NCI-H1092 (cell line): ENCODE measurements around the gene DUSP22.

ENCODE experiments used
- DNase-seq: peaks from one replicate; lab custom pipeline; 2025; lab: John Stamatoyannopoulos, UW

Gene DUSP22

GRCh38 chr6:296151-297122, 4.2 kb downstream of the DUSP22 start:
- DNase-seq: no peak

- DNase-seq: no peak
These were observed 5.4 kb downstream of the DUSP22 start for GRCh38 chr6:297571-298232.

GRCh38 chr6:298233-299103, 6.2 kb downstream of the DUSP22 start:
- no peak for DNase-seq

GRCh38 chr6:299104-299980, 7.1 kb downstream of the DUSP22 start:
- DNase-seq: no peak

DNA sequence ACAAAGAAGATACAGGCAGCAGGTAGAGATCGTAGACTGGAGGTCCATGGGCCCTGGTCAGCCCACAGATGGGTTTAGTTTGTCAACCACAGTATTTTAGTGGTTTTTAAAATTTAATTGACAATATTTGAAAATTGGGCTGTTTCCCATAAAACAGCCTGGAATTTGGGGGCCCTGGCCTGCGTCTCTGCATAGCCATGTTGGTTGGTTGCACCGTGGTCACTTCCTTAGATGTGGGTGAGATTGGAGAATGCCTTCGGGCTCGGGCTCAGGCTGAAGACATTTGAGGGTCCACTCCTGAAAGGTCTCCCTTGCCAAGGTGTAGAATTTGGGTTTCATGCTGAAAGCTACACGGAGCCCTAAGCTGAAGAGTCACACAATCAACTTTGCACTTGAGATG, 7.7 kb downstream of the DUSP22 start:
- no peak for DNase-seq

- DNase-seq: no peak
These were observed 8.4 kb downstream of the DUSP22 start for GRCh38 chr6:300494-301198.

- DNase-seq: no peak
These were observed 9.2 kb downstream of the DUSP22 start for GRCh38 chr6:301526-301925.

- DNase-seq: no peak
These were observed 9.8 kb downstream of the DUSP22 start for GRCh38 chr6:301929-302705.

- DNase-seq: no peak
These were observed 10.5 kb downstream of the DUSP22 start for GRCh38 chr6:302760-303159.

- DNase-seq: no peak
These were observed 11.0 kb downstream of the DUSP22 start for GRCh38 chr6:303263-303662.

- DNase-seq: no peak
These were observed 11.8 kb downstream of the DUSP22 start for GRCh38 chr6:303948-304558.

DNA sequence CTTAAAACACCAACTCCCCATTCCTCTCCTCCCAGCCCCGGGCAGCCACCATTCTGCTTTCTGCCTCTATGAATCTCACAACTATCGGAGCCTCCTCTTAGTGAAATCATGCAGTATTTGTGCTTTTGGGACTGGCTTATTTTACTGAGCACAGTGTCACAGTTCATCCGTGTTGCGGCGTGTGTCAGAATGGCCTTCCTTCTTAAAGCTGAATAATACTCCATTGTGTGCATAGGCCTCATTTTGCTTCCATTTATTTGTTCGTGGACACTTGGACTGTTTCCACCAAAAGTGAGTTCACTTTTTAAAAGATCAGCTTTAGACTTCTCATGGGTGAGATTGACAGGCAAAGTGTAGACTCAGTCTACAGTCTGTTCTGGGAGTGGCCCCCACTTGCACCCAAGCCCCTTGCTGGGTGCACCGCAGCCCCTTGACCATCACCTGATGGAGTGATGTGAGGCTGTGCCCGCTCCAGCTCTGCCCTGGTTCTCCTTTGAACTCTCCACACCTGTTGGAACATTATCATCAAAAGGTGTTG, 12.6 kb downstream of the DUSP22 start:
- no peak for DNase-seq

- DNase-seq: no peak
These were observed 13.3 kb downstream of the DUSP22 start for GRCh38 chr6:305371-306206.

- DNase-seq: no peak
These were observed 14.4 kb downstream of the DUSP22 start for GRCh38 chr6:306641-307061.

DNA sequence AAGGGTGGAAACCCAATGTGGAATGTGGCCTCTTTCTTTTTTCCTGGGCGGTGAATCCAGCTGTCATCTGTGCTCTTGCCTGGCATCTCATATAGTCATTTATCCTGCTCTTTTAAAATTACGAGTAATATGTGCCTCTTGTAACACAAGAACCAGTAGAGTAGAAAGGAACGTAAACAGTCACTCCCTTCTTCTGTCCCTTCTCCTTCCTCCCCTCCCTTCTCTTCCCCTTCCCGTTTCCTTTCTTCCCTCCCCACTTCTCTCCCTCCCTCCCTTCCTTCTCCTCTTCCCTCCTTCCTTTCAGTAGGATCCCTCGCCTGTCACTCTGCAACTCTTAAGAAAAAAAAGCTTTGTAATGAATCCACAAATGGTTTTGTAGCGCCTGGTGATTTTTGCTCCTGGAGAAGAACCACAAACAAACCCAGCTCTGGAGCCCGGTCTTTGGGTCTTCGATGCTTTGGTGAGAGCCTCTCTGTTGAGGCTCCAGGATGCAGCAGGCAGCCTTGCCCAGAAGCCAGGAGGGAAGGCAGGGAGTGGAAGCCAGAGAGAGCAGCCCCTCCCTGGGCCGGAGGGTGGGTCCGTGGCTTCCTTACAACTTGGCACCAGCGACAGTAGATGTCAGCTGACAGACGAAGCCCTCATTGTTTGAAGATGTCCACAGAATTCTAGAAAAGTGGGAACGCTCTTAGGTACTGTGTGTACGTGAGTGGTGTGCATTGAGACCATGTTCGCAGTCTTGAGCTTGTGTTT, 15.0 kb downstream of the DUSP22 start:
- DNase-seq: no peak

GRCh38 chr6:307874-308273, 15.6 kb downstream of the DUSP22 start:
- DNase-seq: no peak

GRCh38 chr6:308307-308706, 16.0 kb downstream of the DUSP22 start:
- no peak for DNase-seq
